ENCODE results near the gene FAM83G.

- no peak for TF ChIP-seq POLR2A (IDR thresholded peaks at IDR 0.05)
- TF ChIP-seq CTCF (IDR thresholded peaks at IDR 0.05): no peak
Observed at GRCh38 chr17:18933102-18934058, 71.2 kb downstream of the FAM83G start.
